HG03097 (cell line): ENCODE data around the gene FAM47E.

Source experiments
- ATAC-seq: cut with Tn5 transposase; IDR thresholded peaks from one replicate; pipeline ENCODE4 v1.9.1; 2021; ENCODE audit not compliant: unreplicated experiment, low FRiP score

FAM47E gene

GRCh38 chr4:76298227-76298626 lies 46.7 kb downstream of the FAM47E start:
- no peak for ATAC-seq

GRCh38 chr4:76300012-76300411 lies 48.5 kb downstream of the FAM47E start:
- ATAC-seq = no peak

GRCh38 chr4:76301068-76301774 lies 49.7 kb downstream of the FAM47E start:
- peak; percentile 98 for ATAC-seq

GRCh38 chr4:76301775-76302162 lies 50.2 kb downstream of the FAM47E start:
- ATAC-seq = no peak

GRCh38 chr4:76302826-76303438 lies 51.4 kb downstream of the FAM47E start:
- ATAC-seq = no peak

- ATAC-seq = no peak
Measured at GRCh38 chr4:76305033-76305687, 53.6 kb downstream of the FAM47E start.

- no peak for ATAC-seq
Measured at GRCh38 chr4:76305971-76306881, 54.7 kb downstream of the FAM47E start, which contains the start of gene STBD1. STBD1 (plus strand) TSS chr4:76306733; CDS start chr4:76306770, 37 bp downstream.

GRCh38 chr4:76306882-76307659 lies 55.5 kb downstream of the FAM47E start:
- ATAC-seq = no peak

GRCh38 chr4:76307660-76308014 lies 56.1 kb downstream of the FAM47E start:
- ATAC-seq = no peak

- ATAC-seq = no peak
Measured at GRCh38 chr4:76308548-76308947, 57.0 kb downstream of the FAM47E start.

GRCh38 chr4:76309939-76310550 lies 58.5 kb downstream of the FAM47E start:
- ATAC-seq = no peak

- ATAC-seq = no peak
Measured at GRCh38 chr4:76310683-76311082, 59.2 kb downstream of the FAM47E start.

- no peak for ATAC-seq
Measured at GRCh38 chr4:76311896-76312331, 60.4 kb downstream of the FAM47E start.

- ATAC-seq = no peak
Measured at GRCh38 chr4:76312457-76312856, 60.9 kb downstream of the FAM47E start.

- no peak for ATAC-seq
Measured at GRCh38 chr4:76313547-76313946, 62.0 kb downstream of the FAM47E start.

- ATAC-seq = no peak
Measured at GRCh38 chr4:76315267-76315918, 63.9 kb downstream of the FAM47E start.

GRCh38 chr4:76316131-76316530 lies 64.6 kb downstream of the FAM47E start:
- ATAC-seq = no peak

GRCh38 chr4:76322236-76322635 lies 70.7 kb downstream of the FAM47E start:
- no peak for ATAC-seq

GRCh38 chr4:76325072-76325471 lies 73.6 kb downstream of the FAM47E start:
- ATAC-seq = no peak
